Smooth muscle cell (in vitro differentiated cells): Measurements from ENCODE around the gene MTLN. TPM values are rescaled to one million over a fixed set of nuclear protein-coding genes. Genes with fewer than 3 reads are reported as not detected.
"Not testable (repeated sequence)": the region's sequence is repeated elsewhere in the genome, so short reads cannot be mapped to it uniquely, and the experiment has no call there.

Experiments
- DNase-seq: peaks from one replicate; lab custom pipeline; 2025; ENCODE audit not compliant: unreplicated experiment; lab: John Stamatoyannopoulos, UW
- H2AFZ ChIP-seq: fragments of 200-600 bp; sonication (generic); 2 replicates; pipeline ENCODE4 v1.6.0; 2016; ENCODE audit warnings: antibody characterized with exemption, low read depth, mild to moderate bottlenecking
- H3F3A ChIP-seq: fragments of 200-600 bp; sonication (generic); 2 replicates; pipeline ENCODE4 v1.6.0; 2017; ENCODE audit warnings: antibody characterized with exemption, low read depth
- H3K27ac ChIP-seq: fragments of 200-600 bp; sonication (generic); 2 replicates; pipeline ENCODE4 v1.5.1; 2016; ENCODE audit warnings: low read depth, mild to moderate bottlenecking
- H3K27me3 ChIP-seq: fragments of 200-600 bp; sonication (generic); 2 replicates; pipeline ENCODE4 v1.6.1; 2016; ENCODE audit warnings: low read depth, mild to moderate bottlenecking
- H3K36me3 ChIP-seq: fragments of 200-600 bp; sonication (generic); 2 replicates; pipeline ENCODE4 v1.5.1; 2016; ENCODE audit warnings: low read depth
- H3K4me1 ChIP-seq: fragments of 200-600 bp; sonication (generic); 2 replicates; pipeline ENCODE4 v1.5.1; 2016; ENCODE audit warnings: low read depth
- H3K4me2 ChIP-seq: fragments of 200-600 bp; sonication (generic); 2 replicates; pipeline ENCODE4 v1.6.0; 2016; ENCODE audit warnings: mild to moderate bottlenecking
- H3K4me3 ChIP-seq: fragments of 200-600 bp; sonication (generic); 2 replicates; pipeline ENCODE4 v1.5.1; 2016; ENCODE audit warnings: mild to moderate bottlenecking
- H3K79me2 ChIP-seq: fragments of 200-600 bp; sonication (generic); 2 replicates; pipeline ENCODE4 v1.6.0; 2016; ENCODE audit warnings: low read depth, mild to moderate bottlenecking
- H3K9ac ChIP-seq: fragments of 200-600 bp; sonication (generic); 2 replicates; pipeline ENCODE4 v1.6.0; 2016; ENCODE audit warnings: low read depth
- H3K9me3 ChIP-seq: fragments of 200-600 bp; sonication (generic); replicated peaks from 2 replicates; pipeline ENCODE4 v1.5.1; 2016; ENCODE audit warnings: low read depth
- H4K20me1 ChIP-seq: fragments of 200-600 bp; sonication (generic); 2 replicates; pipeline ENCODE4 v1.6.0; 2016; ENCODE audit warnings: low read depth
- CTCF ChIP-seq: fragments of 200-600 bp; sonication (generic); IDR thresholded peaks from 2 replicates; pipeline ENCODE4 v1.5.1; 2017; ENCODE audit warnings: borderline replicate concordance, mild to moderate bottlenecking, antibody characterized with exemption; ENCODE audit not compliant: insufficient read depth, poor library complexity, severe bottlenecking
- WGBS: methylation state at CpG from one replicate; pipeline ENCODE4 v1.1.7; 2016; ENCODE audit warnings: low lambda C conversion rate; 5-methylcytosine and 5-hydroxymethylcytosine counted together
- polyA plus RNA-seq: library from polyadenylated mRNA; unstranded; fragments of >200 nt; fragmentation: Nextera tagmentation; extraction: Ambion mirVana; gene quantifications from 2 replicates; pipeline ENCODE4 v1.2.1, GENCODE V29; 2016
- total RNA-seq: library from RNA; depleted of rRNA; stranded (reverse); fragments of >200 nt; gene quantifications from 2 replicates; pipeline ENCODE4 v1.2.3, GENCODE V29; 2014

The MTLN gene
- total and polyA plus RNA-seq, 2 experiments from 2014 or later = 73.1 to 98.6 TPM

GRCh38 chr2:110222626-110223025 is 10.3 kb upstream of the MTLN start:
- not testable (repeated sequence) for H3K27ac ChIP-seq, H3K9me3 ChIP-seq, H2AFZ ChIP-seq, H4K20me1 ChIP-seq, H3K4me2 ChIP-seq, H3K9ac ChIP-seq, H3K36me3 ChIP-seq, H3K4me3 ChIP-seq, H3K4me1 ChIP-seq, H3K79me2 ChIP-seq, DNase-seq, H3F3A ChIP-seq
- WGBS = 80% methylated on average over 1 of the region's 1 CpG
- peaks cover 28% of the 10 kb centered on the region for H3K27me3 ChIP-seq

GRCh38 chr2:110221938-110222337 is 9.6 kb upstream of the MTLN start:
- Histone ChIP-seq H3K27me3 (peaks cover 21% of the 10 kb centered on the region), H3K36me3 (no peaks in the 10 kb centered on the region), H3K4me2 (no peak overlapping the region), H3K4me1 (no peaks in the 10 kb centered on the region), H3K79me2 (no peaks in the 10 kb centered on the region), H2AFZ (no peak overlapping the region), H3K9me3 (no peaks in the 10 kb centered on the region), H4K20me1 (no peaks in the 10 kb centered on the region), H3K27ac (no peak overlapping the region), H3K9ac (no peak overlapping the region), H3F3A (no peaks in the 10 kb centered on the region), H3K4me3 (no peak overlapping the region)
- no peak for DNase-seq
- TF ChIP-seq CTCF = no peak
- WGBS = 85% methylated on average over 4 of the region's 4 CpGs

DNA sequence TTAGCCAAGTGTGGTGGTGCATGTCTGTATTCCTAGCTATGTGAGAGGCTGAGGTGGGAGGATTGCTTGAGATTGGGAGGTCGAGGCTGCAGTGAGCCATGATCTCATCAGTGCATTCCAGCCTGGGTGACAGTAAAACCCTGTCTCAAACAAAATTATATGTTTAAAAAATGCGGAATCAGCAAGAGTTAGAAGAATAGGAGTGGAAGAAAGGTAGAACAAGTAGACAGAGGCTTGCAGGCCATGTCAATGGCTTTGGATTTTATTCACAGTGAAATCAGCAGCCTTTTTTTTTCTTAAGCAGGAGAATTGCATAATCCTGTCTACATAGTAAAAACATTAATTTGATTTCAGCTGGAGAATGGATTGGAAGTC is 7.8 kb upstream of the MTLN start:
- no peak overlapping the region for H3K9ac ChIP-seq
- no peaks in the 10 kb centered on the region for H3K9me3 ChIP-seq
- H3K4me3 ChIP-seq = no peak overlapping the region
- H3K79me2 ChIP-seq = no peaks in the 10 kb centered on the region
- peaks cover 23% of the 10 kb centered on the region for H3K27me3 ChIP-seq
- WGBS = 49% methylated on average over 2 of the region's 2 CpGs
- H2AFZ ChIP-seq = no peak overlapping the region
- H3K4me2 ChIP-seq = no peak overlapping the region
- TF ChIP-seq CTCF = no peak
- no peaks in the 10 kb centered on the region for H3K4me1 ChIP-seq
- no peak for DNase-seq
- no peaks in the 10 kb centered on the region for H4K20me1 ChIP-seq
- H3K36me3 ChIP-seq = no peaks in the 10 kb centered on the region
- no peaks in the 10 kb centered on the region for H3F3A ChIP-seq
- H3K27ac ChIP-seq = peak overlapping the region; percentile 75

GRCh38 chr2:110219496-110220189 is 7.3 kb upstream of the MTLN start:
- H3K9me3 ChIP-seq = no peaks in the 10 kb centered on the region
- no peak overlapping the region for H3K9ac ChIP-seq
- no peaks in the 10 kb centered on the region for H3F3A ChIP-seq
- peak overlapping the region; percentile 75 for H3K27ac ChIP-seq
- H3K4me1 ChIP-seq = no peaks in the 10 kb centered on the region
- peaks cover 22% of the 10 kb centered on the region for H3K27me3 ChIP-seq
- H3K79me2 ChIP-seq = no peaks in the 10 kb centered on the region
- no peak for TF ChIP-seq CTCF
- H3K4me2 ChIP-seq = peak overlapping the region; percentile 16
- H3K36me3 ChIP-seq = no peaks in the 10 kb centered on the region
- no peak overlapping the region for H2AFZ ChIP-seq
- WGBS = 29% methylated on average over 1 of the region's 1 CpG
- DNase-seq = no peak
- H4K20me1 ChIP-seq = no peaks in the 10 kb centered on the region
- H3K4me3 ChIP-seq = no peak overlapping the region

GRCh38 chr2:110218889-110219288 is 6.5 kb upstream of the MTLN start:
- not testable (repeated sequence) for H3K4me1 ChIP-seq, H3K9me3 ChIP-seq, H3K36me3 ChIP-seq, H2AFZ ChIP-seq, H3K9ac ChIP-seq, H3K79me2 ChIP-seq, H3F3A ChIP-seq, H4K20me1 ChIP-seq, H3K4me3 ChIP-seq, DNase-seq
- Histone ChIP-seq H3K27me3 (peaks cover 21% of the 10 kb centered on the region), H3K27ac (peak overlapping the region; percentile 75), H3K4me2 (peak overlapping the region; percentile 16)
- 94% methylated on average over 7 of the region's 7 CpGs for WGBS
